Anterior cingulate cortex (tissue), 58 donors: Measurements from ENCODE around the gene SIPA1L3.
"Not testable (repeated sequence)": the region's sequence is repeated elsewhere in the genome, so short reads cannot be mapped to it uniquely, and the experiment has no call there.

Experiments
- DNase-seq, 58 donors: peaks; one replicate each; lab custom pipeline; 2025; lab: John Stamatoyannopoulos, UW

Gene SIPA1L3

DNA sequence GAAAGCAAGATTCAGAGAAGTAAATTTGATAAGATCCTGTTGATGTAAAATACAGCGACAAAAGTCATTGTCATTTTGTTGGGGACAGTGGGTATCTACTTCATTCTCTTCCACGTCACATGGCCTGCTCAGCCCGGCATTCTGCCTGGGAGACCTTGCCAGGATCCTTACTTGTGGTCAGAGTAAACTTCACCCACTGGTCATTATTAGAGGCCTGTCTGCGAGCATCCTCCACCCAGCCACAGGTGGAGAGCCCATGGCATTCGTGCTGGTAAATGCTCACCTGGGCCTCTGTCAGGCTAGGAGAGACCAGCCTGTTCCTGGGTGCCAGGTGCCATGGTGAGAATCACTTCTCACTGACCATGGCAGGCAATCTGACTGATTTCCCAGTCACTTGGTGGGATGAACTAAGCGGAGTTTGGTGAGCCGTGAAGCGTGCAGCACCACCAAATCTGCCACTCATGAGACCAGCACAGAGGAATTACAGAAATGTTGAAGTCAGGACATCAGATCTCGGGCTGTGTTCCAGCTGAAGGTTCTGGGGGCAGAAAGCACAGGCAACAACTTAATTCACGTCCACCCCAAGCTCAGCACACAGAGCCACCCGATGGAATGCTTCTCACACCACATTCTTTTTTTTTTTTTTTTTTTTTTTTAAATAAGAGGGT, 107.0 kb downstream of the SIPA1L3 start:
- DNase-seq = peak in 3 of 58 donors; percentile 13 to 15 (median 15)

DNA sequence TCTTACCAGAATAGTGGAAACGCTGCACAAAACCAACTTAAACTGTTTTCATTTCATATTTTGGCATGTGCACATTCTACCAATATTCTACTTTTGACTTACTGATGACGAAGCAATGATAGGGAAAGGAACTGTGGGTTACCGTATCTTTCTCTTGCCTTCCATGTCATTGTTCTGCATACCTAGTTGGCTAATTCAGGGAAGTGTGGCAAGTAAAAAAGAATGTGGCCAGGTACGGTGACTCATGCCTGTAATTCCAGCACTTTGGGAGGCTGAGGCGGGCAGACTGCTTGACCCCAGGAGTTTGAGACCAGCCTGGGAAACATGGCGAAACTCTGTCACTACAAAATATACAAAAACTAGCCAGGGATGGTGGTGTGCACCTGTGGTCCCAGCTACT, 108.2 kb downstream of the SIPA1L3 start:
- no peak for DNase-seq

DNA sequence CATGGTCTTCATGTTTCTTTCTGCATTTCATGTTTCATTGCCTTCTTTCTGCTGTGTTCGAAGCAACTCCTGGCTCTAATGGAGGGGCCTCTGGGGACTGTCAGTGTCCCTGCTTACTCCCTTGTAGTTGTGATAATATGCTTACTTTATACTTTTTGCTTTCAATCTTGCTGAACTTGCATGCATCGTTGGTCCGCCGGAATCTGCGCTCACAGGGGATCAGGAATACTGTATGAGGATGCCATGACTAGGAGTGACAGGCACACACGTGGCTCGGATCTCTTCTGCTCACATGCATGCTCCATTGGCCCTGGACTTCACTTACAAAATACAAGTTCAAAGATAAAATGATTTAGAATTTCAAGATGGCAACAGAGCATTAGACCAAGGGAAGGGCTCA, 108.8 kb downstream of the SIPA1L3 start:
- no peak for DNase-seq

DNA sequence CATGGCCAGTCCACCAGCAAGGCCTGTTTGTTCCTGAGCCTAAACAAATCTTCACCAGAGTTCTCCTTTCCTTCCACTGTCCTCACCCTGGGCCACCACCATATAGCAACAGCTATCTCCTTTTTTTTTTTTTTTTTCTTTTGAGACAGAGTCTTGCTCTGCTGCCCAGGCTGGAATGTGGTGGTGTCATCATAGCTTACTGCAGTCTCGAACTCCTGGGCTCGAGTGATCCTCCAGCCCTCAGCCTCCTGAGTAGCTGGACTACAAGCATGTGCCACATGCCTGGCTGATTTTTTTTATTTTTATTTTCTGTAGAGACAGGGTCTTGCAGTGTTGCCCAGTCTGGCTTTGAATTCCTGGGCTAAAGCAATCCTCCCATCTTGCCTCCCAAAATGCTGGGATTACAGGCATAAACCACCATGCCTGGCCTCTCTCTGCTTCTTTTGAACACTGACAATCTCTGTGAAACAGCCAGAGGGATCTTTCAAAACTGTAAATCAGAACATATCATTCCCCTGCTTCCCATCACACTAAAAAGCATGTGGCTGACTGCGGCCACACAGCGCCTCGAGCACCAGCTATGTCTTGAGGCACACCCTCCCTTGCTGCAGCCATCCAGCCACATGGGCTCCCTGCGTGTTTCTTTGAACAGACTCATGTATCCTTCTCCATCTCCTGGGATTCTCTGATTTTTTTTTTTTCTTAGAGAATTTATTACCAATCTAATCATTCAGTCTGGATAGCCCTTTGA, 110.6 kb downstream of the SIPA1L3 start:
- DNase-seq = no peak

DNA sequence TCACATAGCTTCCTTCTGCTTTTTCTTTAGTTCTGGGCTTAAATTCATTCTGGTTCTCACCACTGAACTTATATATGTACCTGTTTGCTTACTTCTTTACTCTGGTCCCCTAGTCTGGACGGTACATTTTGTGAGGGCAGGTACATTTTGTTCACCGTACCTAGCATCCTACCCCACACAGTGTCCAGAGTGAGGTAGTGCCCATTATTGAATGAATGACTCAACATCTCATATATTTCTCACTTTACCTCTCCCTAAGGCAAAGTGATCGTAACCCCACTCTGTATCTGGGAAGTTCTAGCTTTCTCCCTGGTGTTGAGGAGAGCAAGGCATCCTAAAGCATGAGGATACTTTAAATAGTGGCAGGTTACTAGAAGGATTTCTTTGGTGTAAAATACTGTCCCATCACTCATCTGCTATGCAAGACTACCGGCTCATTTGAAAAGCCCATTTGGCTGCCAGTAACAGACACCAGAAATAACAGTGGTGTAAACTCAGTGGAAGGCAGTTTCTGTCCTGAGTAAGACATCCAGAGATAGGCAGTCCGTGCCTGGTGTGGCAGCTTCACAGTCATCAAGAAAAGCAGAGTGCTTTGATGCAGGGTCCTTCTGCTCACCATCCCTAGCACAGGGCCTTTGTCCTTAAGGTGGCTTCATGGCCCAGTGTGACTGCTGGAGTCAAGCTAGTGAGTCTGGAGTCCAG, 111.8 kb downstream of the SIPA1L3 start:
- DNase-seq = no peak

DNA sequence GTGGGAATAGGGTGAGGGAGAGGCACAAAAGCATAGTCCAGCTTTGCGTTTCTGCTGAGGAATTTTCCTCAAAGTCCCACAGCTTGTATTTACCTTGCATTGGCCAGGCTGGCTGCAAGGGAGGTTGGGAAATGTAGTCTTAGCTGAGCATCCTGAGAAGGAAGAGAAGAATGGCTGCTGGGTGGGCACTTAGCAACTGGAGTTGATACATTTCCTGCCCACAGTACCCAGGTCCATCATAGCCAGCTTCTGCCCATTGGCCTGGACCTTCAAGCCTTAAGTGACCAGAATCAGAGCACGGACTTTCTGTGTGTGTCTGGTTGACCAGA, 112.4 kb downstream of the SIPA1L3 start:
- no peak for DNase-seq

DNA sequence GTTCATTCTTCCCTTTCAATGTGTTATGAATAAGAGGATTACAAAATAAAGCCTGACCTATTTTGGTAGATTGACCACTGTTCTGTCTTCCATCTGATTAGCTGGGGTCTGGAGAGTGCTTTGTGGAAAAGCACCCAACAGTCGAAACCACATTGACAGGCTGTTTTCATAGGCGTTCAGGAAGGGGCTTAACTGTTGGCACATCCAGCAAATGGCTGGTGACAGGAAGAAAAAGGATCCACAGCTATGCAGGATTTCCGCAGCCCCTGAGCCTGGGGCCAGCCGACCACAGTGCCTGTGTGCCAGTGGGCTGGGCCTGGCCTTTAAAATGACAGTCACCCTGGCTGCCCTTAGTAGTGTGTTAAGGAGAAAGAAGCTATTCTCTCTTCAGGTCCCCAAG, 113.3 kb downstream of the SIPA1L3 start:
- DNase-seq = no peak

DNA sequence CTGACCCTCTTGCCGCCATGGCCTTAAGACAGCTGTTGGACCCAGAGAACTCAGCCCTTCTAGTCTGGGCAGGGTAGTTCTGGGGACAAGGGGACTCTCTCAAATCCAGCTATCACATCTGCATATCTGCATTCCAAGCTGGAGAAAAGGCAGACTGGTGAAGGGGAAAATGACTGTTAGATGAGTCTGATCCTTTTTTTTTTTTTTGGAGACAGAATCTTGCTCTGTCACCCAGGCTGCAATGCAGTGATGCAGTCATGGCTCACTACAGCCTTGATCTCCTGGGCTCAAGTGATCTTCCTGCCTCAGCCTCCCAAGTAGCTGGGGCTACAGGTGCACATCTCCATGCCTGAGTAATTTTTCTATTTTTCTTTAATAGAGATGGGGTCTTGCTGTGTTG, 114.3 kb downstream of the SIPA1L3 start:
- DNase-seq = no peak

DNA sequence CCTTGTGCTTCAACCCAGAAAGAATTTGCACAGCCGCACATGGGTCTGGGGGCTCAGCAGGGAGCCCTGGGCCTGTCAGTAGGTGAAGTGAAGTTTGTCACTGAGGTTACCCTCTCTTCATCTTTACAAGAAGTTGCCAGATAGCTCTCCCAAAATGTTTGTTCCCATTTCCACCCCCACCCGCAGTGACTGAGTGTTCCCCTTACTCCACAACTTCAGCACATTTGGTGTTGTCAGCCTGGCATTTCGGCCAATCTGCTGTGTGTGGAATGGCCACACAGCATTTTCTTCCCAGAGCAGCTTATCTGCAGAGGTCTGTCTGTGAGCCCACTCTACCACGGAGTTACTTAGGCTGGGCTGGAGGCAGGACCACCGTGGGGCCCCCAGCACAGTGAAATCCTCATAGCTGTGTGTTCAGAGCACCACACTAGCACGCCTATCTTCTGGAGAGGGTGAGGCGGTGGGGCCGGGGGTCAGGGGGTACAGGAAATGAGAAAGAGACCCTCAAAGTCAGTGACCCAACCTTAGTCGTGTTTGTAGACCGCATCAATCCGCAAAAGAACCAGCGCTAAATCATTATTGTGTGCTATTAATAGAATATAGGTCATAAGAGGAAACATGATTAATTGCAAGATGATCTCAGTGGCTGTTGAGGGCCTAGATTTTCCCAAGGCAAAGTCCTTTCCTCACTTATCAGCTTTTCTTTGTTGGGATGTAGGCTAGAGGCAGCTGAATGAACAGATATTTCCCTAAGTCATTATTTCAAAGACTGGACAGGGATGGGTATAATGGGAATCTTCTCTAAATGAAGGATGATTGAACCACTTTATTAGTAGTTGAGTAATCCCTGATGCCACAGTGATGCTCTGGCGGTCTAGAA, 116.0 kb downstream of the SIPA1L3 start:
- DNase-seq = no peak

DNA sequence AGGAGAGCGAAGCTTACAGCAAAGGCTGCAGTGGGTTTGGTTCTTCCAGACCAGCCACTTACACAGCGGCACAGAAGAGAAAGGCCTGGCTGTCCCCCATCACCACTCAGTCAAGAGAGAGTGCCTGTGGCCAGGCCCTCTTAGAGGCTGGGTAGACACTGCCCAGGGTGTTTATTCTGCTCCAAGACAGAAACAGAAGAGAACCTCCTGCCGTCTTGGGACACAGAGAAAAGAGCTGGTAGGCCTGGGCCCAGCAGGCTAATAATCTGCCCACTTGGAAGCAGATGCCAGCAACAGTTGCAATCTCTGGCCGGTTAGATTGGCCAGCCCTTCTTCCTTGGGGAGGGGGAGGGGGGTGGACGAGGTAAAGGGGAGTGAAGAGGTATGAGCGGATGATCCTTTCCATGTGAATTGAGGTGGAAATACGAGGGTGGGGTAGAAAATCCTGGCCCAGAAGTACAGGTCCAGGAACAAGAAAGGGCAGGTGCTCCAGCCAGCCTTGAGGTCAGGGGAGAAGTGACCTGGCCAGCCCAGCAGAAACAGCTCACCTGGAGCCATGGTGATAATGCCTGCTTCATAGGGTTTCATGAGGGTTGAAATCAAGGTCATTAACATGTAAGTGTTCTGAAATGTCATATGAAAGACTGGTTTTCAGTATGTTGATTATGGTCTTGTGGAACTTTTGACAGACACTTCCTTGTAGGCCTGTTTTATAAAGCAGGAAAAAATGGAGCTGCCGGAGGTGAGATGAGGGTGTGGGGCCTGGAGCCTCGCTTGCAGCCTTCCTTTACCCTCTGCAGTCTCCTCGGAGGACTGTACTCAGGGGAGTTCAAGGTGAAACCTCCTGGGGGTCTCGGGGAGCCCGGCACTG, 116.9 kb downstream of the SIPA1L3 start:
- DNase-seq = peak in 13 of 58 donors; percentile 13 to 57 (median 31)

DNA sequence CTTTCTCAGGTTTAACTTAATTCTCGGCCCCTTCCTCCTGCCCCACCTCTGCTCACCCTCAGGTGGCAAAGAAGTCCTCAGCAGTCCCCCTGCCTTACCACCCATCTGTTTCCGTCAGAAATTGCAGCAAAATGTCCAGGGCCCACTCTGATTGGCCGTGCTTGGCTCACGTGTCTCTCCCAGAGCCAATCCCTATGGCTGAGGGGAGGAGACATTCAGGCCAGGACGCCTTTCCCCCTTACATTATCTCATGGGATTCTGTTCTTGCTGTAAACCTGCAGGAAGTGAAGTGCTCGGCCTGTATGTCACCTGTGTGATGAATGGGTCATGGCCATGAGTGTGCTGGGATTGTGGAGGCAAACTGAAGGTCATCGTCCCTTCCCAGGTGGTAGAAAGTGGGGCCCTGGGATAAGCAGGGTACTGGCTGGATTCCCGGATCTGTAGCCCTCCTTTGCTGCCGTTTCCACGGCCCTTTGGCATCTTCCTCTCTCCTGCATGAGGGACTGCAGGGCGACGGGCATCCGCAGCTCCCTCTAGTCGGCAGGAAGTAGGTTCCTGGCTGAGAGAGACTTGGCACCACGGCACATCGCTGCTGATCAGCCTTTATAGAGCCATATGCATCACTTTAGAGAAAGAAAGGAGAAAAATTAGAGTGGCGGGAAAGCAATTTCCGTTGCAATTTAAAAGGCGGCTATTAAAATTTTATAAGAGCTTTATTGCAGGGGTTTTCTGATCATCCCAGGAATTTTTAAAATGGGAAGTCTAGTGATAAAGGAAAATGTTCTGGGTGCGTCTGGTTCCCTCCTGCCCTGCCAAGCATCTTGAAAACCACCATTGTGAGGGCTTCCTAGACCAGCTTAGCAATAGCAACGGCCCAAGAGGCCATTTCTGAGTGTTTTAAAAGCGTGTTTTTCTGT, 118.2 kb downstream of the SIPA1L3 start:
- DNase-seq = peak in 21 of 58 donors; percentile 6 to 42 (median 21)

DNA sequence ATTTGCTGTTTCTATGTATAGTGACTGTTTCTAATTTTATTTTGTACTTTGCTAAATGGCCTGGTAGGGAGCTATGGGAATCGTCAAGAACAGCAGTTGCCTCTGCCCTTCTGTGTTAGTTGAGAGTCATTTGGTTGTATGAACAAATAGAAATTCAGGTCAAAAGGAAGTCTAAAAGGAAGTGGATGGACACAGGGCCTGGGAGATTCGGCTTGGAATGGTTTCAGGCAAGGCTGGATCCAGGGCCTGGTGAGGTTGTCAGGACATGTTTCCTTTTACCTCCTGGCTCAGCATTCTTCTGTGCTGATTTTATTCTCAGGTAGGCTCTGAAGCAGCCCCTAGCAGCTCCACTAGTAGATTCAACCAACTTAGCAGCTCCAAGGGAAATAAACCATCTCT, 118.9 kb downstream of the SIPA1L3 start:
- no peak for DNase-seq

DNA sequence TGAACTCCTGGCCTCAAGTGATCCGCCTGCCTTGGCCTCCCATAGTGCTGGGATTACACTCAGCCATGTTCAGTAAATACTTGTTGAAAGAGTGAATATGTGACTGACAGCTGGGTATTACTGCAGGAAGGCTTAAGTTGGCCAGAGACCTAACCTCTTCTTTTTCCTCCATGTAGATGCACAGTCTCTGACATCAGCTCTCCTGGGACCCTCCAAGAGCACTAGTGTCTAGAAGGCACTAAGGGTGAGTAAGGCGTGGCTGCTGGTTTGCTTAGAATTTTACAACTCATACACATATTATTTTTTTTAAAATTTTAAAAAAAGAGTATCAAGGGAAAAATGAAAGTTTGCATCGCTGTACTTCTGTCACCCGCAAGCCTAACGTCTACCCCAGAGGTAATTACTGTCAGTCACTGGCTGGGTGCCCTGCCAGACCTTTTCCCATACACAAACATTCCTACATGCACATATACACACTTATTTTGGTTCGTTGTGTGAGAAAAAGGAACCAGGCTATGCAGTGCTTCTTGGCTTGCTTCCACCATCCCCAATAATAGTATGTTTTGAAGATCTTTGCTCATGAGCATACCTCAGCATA, 122.0 kb downstream of the SIPA1L3 start:
- no peak for DNase-seq

DNA sequence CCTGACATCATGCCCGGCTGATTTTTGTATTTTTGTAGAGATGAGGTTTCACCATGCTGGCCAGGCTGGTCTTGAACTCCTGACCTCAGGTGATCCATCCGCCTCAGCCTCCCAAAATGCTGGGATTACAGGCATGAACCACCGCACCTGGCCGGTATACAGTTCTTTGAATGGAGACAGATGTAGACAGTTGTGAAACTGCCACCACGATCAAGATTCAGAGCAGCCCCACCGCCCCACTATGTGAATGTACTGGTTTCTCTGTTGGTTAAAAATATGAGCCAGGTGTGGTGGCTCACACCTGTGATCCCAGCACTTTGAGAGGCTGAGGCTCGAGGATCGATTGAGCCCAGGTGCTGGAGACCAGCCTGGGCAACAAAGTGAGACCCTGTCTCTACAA, 123.0 kb downstream of the SIPA1L3 start:
- not testable (repeated sequence) for DNase-seq

DNA sequence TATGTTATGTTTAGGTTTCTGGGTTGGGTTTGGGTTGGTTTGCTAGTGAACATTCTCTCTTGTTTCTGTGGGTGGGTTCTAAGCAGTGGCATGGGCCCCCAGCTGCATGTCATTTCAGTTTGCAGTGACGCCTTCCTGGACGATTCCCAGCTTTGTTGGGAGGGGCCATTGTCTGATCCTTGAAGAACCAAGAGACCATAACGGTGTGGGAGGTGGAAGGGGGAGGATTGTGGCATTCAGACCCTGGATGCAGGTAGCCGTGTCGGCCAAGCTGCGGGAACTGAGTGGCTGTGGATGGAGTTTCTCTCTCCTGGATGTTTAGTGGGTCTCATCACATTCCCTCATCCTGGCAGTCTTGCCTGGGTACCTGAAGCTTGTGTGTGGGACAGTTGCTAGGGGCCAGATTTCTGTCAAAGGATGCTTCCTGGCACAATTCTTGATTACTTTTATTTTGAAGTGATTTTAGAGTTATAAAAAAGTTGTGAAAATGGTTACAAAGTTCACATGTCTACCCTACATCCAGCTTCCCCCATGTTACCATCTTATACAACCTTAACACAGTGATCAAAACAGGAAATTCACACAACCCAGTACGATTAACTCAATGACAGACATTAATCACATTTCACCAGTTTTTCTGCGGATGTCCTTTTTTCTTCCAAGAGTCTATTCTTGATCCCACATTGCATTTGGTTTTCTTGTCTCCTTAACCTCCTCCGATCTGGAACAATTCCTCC, 123.8 kb downstream of the SIPA1L3 start:
- no peak for DNase-seq

DNA sequence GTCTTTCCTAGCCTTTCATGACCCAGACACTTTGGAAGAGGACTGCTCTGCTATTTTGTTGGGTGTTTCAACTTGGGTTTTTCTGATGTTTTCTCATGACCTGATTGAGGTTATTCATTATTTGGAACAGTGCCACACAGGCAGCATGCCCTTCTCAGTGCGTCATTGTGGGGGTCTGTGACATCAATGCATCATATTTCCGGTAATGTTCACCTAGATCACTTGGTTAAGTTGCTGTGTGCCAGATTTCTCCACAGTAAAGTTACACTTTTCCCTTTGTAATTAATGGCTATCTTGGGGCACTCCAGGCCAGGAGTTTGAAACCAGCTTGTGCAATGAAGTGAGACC, 124.4 kb downstream of the SIPA1L3 start:
- DNase-seq = no peak

DNA sequence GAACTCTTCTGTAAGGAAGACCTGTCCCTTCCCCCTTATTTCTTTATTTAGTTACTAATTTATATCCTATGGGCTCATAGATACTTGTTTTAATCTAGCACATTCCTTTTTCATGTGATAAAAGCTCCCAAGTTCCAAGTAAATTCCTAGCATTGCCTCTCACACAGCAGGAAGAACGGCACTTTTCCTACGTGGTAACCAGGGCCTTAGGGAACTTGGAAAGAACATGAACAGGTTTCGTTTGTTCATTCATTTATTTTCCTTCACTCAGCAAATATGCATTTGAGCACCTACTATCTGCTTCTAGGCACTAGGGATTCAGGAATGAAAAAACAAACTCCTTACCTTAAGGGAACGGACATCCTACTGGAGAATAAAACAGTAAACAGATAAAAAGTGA, 125.1 kb downstream of the SIPA1L3 start:
- no peak for DNase-seq

DNA sequence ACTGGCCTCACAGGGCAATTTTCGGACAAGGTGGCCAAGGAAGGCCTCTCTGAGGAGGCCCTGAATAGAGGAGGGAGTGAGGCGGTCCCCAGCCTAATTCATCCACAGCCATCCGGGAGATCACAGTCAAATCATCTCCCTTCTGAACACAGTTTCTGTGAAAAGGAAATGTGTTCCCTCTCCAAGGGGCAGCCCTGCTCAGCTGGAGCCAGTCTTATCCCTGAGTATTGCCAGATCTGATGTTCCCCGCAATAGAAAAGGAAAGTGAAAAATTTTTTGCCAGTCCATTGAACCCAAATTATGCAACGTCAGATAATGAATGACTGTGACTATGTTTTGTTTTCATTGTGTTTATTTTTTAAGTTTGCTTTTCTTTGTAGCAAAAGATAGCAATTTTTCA, 125.9 kb downstream of the SIPA1L3 start:
- no peak for DNase-seq
